WTC11 (cell line): ENCODE data around the gene B4GALT6. TPM values are rescaled to one million over a fixed set of nuclear protein-coding genes. Genes with fewer than 3 reads are reported as not detected.

Source experiments
- ATAC-seq: fragments of 200-7000 bp; cut with Tn5 transposase; 2 replicates; pipeline ENCODE4 v1.10.0; 2021; ENCODE audit warnings: mild to moderate bottlenecking, moderate library complexity
- CTCF ChIA-PET: fragments of 300-600 bp; sonication (Branson Sonifier 250); formaldehyde crosslinking; loops from one replicate; lab custom pipeline; 2021; ENCODE audit warnings: antibody characterized with exemption; lab: Charles Lee
- POLR2A ChIA-PET: fragments of 350-600 bp; sonication (Branson Sonifier 250); formaldehyde crosslinking; loops from one replicate; lab custom pipeline; 2021; ENCODE audit warnings: antibody characterized with exemption; lab: Charles Lee
- DNase-seq: peaks from one replicate; pipeline ENCODE4 v3.0.0; 2021; ENCODE audit warnings: low spot score
- H3K27ac Mint-ChIP-seq: 2 replicates; pipeline ENCODE4 v1.8.0; 2021; ENCODE audit warnings: mixed read lengths
- H3K27me3 Mint-ChIP-seq: 2 replicates; pipeline ENCODE4 v1.8.0; 2021; ENCODE audit warnings: low read depth, mild to moderate bottlenecking, moderate library complexity, mixed read lengths
- H3K36me3 Mint-ChIP-seq: 2 replicates; pipeline ENCODE4 v1.8.0; 2021; ENCODE audit warnings: mixed read lengths
- H3K4me1 Mint-ChIP-seq: 2 replicates; pipeline ENCODE4 v1.8.0; 2022; ENCODE audit warnings: mixed read lengths
- H3K4me3 Mint-ChIP-seq: 2 replicates; pipeline ENCODE4 v1.8.0; 2021; ENCODE audit warnings: mild to moderate bottlenecking, moderate library complexity, mixed read lengths
- H3K9me3 Mint-ChIP-seq: 2 replicates; pipeline ENCODE4 v1.8.0; 2021; ENCODE audit warnings: mixed read lengths
- AR ChIP-seq: fragments of 250-450 bp; sonication (Bioruptor Pico); IDR thresholded peaks from 2 replicates; pipeline ENCODE4 v1.9.0; 2021; ENCODE audit warnings: mild to moderate bottlenecking
- ATF6 ChIP-seq: sonication (generic); formaldehyde crosslinking; IDR thresholded peaks from 2 replicates; pipeline ENCODE4 v1.8.1; 2023; ENCODE audit warnings: mild to moderate bottlenecking, missing genetic modification reagents
- CDX4 ChIP-seq: fragments of 250-450 bp; sonication (Bioruptor Pico); IDR thresholded peaks from 2 replicates; pipeline ENCODE4 v1.9.0; 2021; ENCODE audit warnings: moderate library complexity, mild to moderate bottlenecking, inconsistent platforms, borderline replicate concordance
- CTCF ChIP-seq: fragments of 200-600 bp; IDR thresholded peaks from 2 replicates; pipeline ENCODE4 v1.8.0; 2022; ENCODE audit warnings: antibody characterized with exemption
- E2F4 ChIP-seq: sonication (generic); formaldehyde crosslinking; IDR thresholded peaks from 2 replicates; pipeline ENCODE4 v1.8.1; 2022; ENCODE audit warnings: low read depth, mild to moderate bottlenecking, moderate library complexity, missing genetic modification reagents, borderline replicate concordance
- GTF2I ChIP-seq: fragments of 250-450 bp; sonication (Bioruptor Pico); conservative IDR thresholded peaks from 2 replicates; pipeline ENCODE4 v1.4.0; 2021; ENCODE audit warnings: mild to moderate bottlenecking
- HMGA2 ChIP-seq: fragments of 250-450 bp; sonication (Bioruptor Pico); IDR thresholded peaks from 2 replicates; pipeline ENCODE4 v1.4.0; 2021; ENCODE audit warnings: mild to moderate bottlenecking, moderate library complexity
- IRF1 ChIP-seq: sonication (generic); formaldehyde crosslinking; IDR thresholded peaks from 2 replicates; pipeline ENCODE4 v1.8.0; 2023; ENCODE audit warnings: missing genetic modification reagents
- JAZF1 ChIP-seq: fragments of 250-450 bp; sonication (Bioruptor Pico); IDR thresholded peaks from 2 replicates; pipeline ENCODE4 v1.9.0; 2021; ENCODE audit warnings: moderate library complexity, mild to moderate bottlenecking, inconsistent platforms
- KAT7 ChIP-seq: sonication (generic); formaldehyde crosslinking; IDR thresholded peaks from 2 replicates; pipeline ENCODE4 v1.8.1; 2023; ENCODE audit warnings: missing genetic modification reagents, mild to moderate bottlenecking, borderline replicate concordance
- NFE2L1 ChIP-seq: sonication (generic); formaldehyde crosslinking; IDR thresholded peaks from 2 replicates; pipeline ENCODE4 v1.8.1; 2023; ENCODE audit warnings: missing genetic modification reagents
- NFYB ChIP-seq: sonication (generic); formaldehyde crosslinking; conservative IDR thresholded peaks from 2 replicates; pipeline ENCODE4 v1.8.0; 2022; ENCODE audit warnings: low read depth, missing genetic modification reagents
- NR3C1 ChIP-seq: sonication (generic); formaldehyde crosslinking; conservative IDR thresholded peaks from 2 replicates; pipeline ENCODE4 v1.8.1; 2023; ENCODE audit warnings: low read depth, mild to moderate bottlenecking, missing genetic modification reagents
- OVOL2 ChIP-seq: fragments of 250-450 bp; sonication (Bioruptor Pico); IDR thresholded peaks from 2 replicates; pipeline ENCODE4 v1.9.0; 2021; ENCODE audit warnings: mild to moderate bottlenecking, borderline replicate concordance
- PRRX2 ChIP-seq: fragments of 250-450 bp; sonication (Bioruptor Pico); IDR thresholded peaks from 2 replicates; pipeline ENCODE4 v1.8.0; 2021; ENCODE audit warnings: mild to moderate bottlenecking
- SP1 ChIP-seq: sonication (generic); formaldehyde crosslinking; conservative IDR thresholded peaks from 2 replicates; pipeline ENCODE4 v1.8.1; 2022; ENCODE audit warnings: missing genetic modification reagents
- ZNF263 ChIP-seq: sonication (generic); formaldehyde crosslinking; IDR thresholded peaks from 2 replicates; pipeline ENCODE4 v1.8.1; 2022; ENCODE audit warnings: low read depth, mild to moderate bottlenecking, moderate library complexity, missing genetic modification reagents
- ZNF317 ChIP-seq: sonication (generic); formaldehyde crosslinking; IDR thresholded peaks from 2 replicates; pipeline ENCODE4 v1.8.1; 2023; ENCODE audit warnings: low read depth, mild to moderate bottlenecking, moderate library complexity, missing genetic modification reagents, borderline replicate concordance
- ZNF671 ChIP-seq: fragments of 250-450 bp; sonication (Bioruptor Pico); IDR thresholded peaks from 2 replicates; pipeline ENCODE4 v1.8.0; 2021; ENCODE audit warnings: mild to moderate bottlenecking
- total RNA-seq: library from RNA; stranded (reverse); gene quantifications from 3 replicates; pipeline ENCODE4 v1.2.3, GENCODE V29; 2021

Gene B4GALT6
- total RNA-seq, 1 experiment from 2014 or later: 50.6 TPM

GRCh38 chr18:31680831-31681568 lies 3.4 kb downstream of the B4GALT6 start:
- no peaks in the 10 kb centered on the region for H3K36me3 Mint-ChIP-seq
- H3K27me3 Mint-ChIP-seq: no peaks in the 10 kb centered on the region
- H3K9me3 Mint-ChIP-seq: no peaks in the 10 kb centered on the region
- TF ChIP-seq CDX4 (no peak), ZNF671 (CRISPR knock-in tag) (no peak), NFYB (CRISPR knock-in tag) (no peak), JAZF1 (CRISPR knock-in tag) (no peak), AR (CRISPR knock-in tag) (no peak), ATF6 (CRISPR knock-in tag) (no peak), NFE2L1 (CRISPR knock-in tag) (no peak), PRRX2 (no peak), SP1 (no peak), OVOL2 (CRISPR knock-in tag) (no peak), KAT7 (CRISPR knock-in tag) (no peak), ZNF317 (CRISPR knock-in tag) (no peak), CTCF (no peak; the same call in 1 of the 2 replicates), IRF1 (CRISPR knock-in tag) (no peak), ZNF263 (CRISPR knock-in tag) (no peak), NR3C1 (CRISPR knock-in tag) (no peak), GTF2I (no peak), HMGA2 (CRISPR knock-in tag) (no peak), E2F4 (CRISPR knock-in tag) (no peak)
- ATAC-seq (peak; percentile 7; the same call in 1 of the 2 replicates), DNase-seq (no peak)
- ChIA-PET CTCF (interaction anchor here (1.0 to 1.9 kb wide), 6 partner anchors 14 to 262 kb away, joined by 3 to 7 read pairs (median 5); partner anchors contain the start of gene TRAPPC8), POLR2A (no interaction called here)
- H3K4me1 Mint-ChIP-seq: peaks cover 66% of the 10 kb centered on the region
- H3K4me3 Mint-ChIP-seq: peak overlapping the region; percentile 93
- peak overlapping the region; percentile 44 for H3K27ac Mint-ChIP-seq
